Thyroid gland (tissue), 4 donors: ENCODE results near the gene MPG.

Experiments used
- CTCF ChIP-seq, 6 experiments: fragments of 200-600 bp in 3 of 6; fragments of 450-650 bp in 3 of 6; sonication (generic) in 3 of 6; IDR thresholded peaks; one replicate each; pipeline ENCODE4 v1.5.1; 2016 to 2019; ENCODE audit warnings: antibody characterized with exemption in 6 of 6, mild to moderate bottlenecking in 2 of 6, inconsistent platforms in 1 of 6, moderate library complexity in 1 of 6
- POLR2A ChIP-seq, 2 donors: fragments of 450-650 bp; IDR thresholded peaks; one replicate each; pipeline ENCODE4 v1.6.1; 2017; ENCODE audit warnings: antibody characterized with exemption in 2 of 2, mild to moderate bottlenecking in 2 of 2, moderate library complexity in 1 of 2

- TF ChIP-seq CTCF (IDR thresholded peaks at IDR 0.05) (no peak), POLR2A (IDR thresholded peaks at IDR 0.05) (no peak)
Measured at GRCh38 chr16:77273-77806, 685 bp upstream of the MPG start.
